ENCODE results near the gene KCTD12.

DNA sequence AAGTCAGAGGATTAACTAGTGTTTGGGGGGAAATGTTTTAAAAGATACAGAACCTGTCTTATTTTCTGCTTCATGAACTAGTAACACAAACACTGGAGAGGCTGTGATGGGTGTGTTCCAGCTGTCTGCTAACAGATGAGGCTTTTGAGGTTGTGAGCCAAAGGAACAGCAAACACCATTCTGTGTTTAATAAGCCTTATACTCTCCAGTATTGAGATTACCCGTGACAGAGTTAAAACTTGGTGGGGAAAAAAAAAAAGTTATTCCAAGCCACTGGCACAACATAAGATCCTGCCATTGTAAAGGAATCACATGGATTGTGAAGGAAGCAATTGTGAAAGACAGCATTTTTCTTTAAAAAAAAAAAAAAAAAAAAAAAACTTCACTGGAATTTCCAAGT, 48.4 kb downstream of the KCTD12 start:
- no peak for TF ChIP-seq EZH2 (IDR thresholded peaks at IDR 0.05; ENCODE audit: borderline replicate concordance, low read length)
- TF ChIP-seq, protein P1, sequence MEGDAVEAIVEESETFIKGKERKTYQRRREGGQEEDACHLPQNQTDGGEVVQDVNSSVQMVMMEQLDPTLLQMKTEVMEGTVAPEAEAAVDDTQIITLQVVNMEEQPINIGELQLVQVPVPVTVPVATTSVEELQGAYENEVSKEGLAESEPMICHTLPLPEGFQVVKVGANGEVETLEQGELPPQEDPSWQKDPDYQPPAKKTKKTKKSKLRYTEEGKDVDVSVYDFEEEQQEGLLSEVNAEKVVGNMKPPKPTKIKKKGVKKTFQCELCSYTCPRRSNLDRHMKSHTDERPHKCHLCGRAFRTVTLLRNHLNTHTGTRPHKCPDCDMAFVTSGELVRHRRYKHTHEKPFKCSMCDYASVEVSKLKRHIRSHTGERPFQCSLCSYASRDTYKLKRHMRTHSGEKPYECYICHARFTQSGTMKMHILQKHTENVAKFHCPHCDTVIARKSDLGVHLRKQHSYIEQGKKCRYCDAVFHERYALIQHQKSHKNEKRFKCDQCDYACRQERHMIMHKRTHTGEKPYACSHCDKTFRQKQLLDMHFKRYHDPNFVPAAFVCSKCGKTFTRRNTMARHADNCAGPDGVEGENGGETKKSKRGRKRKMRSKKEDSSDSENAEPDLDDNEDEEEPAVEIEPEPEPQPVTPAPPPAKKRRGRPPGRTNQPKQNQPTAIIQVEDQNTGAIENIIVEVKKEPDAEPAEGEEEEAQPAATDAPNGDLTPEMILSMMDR (conservative IDR thresholded peaks at IDR 0.05 in 1 of 2, IDR thresholded peaks at IDR 0.05 in 1 of 2; ENCODE audit: extremely low read depth in 1 of 2, insufficient read depth in 1 of 2, low read depth in 1 of 2, low read length in 2 of 2): no peak

Data from mammary epithelial cell (primary cell).